ENCODE results near the gene MCU. TPM values are rescaled to one million over a fixed set of nuclear protein-coding genes. Genes with fewer than 3 reads are reported as not detected.

Gene MCU
- total RNA-seq, 4 donors from 2014 or later: 30.0 to 42.8 (median 34.1) TPM

DNA sequence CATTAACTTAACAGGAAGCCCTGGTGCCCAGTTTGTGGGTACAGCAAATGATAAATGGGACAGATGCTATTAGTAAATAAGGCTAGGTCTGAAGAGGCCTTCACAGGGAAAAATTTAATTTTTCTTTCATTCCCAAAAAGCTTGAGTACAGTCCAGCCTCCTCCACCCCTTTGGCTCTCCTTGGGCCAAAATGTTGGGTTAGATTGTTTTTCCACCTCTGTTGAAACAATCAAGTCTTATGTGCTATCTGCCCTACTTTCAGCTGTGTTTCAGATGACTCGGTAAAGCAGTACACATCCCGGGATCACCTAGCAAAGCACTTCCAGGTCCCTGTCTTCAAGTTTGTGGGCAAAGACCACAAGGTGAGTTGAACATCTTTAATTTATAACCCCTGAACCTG lies 238.3 kb downstream of the MCU start:
- DNase-seq (ENCODE audit: low spot score in 2 of 2): no peak
- intact Hi-C loops (cut with DNase I; ENCODE audit: low total_unique reads): no loop called here
- WGBS, 2 donors: 77 to 85% methylated on average over 2 of the region's 2 CpGs
- no peak overlapping the region for H3K4me3 ChIP-seq (ENCODE audit: low read depth, poor library complexity, severe bottlenecking)
- no peak for TF ChIP-seq POLR2A (IDR thresholded peaks at IDR 0.05)

GRCh38 chr10:72932259-72933015 lies 240.5 kb downstream of the MCU start:
- H3K4me3 ChIP-seq (ENCODE audit: low read depth, poor library complexity, severe bottlenecking): no peak overlapping the region
- no peak for DNase-seq (ENCODE audit: low spot score in 2 of 2)
- intact Hi-C loops (cut with DNase I; ENCODE audit: low total_unique reads): no loop called here
- WGBS, 2 donors: 90 to 91% methylated on average over 20 of the region's 20 CpGs
- TF ChIP-seq, protein P1, sequence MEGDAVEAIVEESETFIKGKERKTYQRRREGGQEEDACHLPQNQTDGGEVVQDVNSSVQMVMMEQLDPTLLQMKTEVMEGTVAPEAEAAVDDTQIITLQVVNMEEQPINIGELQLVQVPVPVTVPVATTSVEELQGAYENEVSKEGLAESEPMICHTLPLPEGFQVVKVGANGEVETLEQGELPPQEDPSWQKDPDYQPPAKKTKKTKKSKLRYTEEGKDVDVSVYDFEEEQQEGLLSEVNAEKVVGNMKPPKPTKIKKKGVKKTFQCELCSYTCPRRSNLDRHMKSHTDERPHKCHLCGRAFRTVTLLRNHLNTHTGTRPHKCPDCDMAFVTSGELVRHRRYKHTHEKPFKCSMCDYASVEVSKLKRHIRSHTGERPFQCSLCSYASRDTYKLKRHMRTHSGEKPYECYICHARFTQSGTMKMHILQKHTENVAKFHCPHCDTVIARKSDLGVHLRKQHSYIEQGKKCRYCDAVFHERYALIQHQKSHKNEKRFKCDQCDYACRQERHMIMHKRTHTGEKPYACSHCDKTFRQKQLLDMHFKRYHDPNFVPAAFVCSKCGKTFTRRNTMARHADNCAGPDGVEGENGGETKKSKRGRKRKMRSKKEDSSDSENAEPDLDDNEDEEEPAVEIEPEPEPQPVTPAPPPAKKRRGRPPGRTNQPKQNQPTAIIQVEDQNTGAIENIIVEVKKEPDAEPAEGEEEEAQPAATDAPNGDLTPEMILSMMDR (IDR thresholded peaks at IDR 0.05): no peak
- TF ChIP-seq POLR2A (IDR thresholded peaks at IDR 0.05): no peak

DNA sequence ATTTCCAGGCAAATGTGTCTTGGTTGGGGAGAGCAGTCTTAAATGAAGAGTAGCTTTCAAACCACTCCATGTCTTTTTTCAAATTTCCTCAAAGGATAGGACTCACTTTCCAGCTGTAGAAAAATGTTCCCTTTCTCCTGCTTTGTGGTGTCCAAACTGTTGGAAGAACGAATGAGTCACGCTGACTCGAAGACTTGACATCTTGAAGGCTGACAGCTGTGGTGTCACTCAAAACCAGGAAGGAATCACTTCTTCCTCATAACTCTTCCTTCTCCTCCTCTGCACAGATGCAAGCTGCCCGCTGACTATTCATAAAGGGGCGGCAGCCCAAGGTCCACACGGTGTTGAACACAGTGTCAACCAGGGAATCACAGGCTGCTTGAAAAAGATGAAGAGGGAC lies 243.4 kb downstream of the MCU start:
- H3K4me3 ChIP-seq (ENCODE audit: low read depth, poor library complexity, severe bottlenecking): no peak overlapping the region
- TF ChIP-seq, protein P1 (IDR thresholded peaks at IDR 0.05): no peak
- TF ChIP-seq POLR2A (IDR thresholded peaks at IDR 0.05): no peak
- WGBS, 2 donors: 89 to 92% methylated on average over 6 of the region's 6 CpGs
- DNase-seq (ENCODE audit: low spot score in 2 of 2): no peak
- intact Hi-C loops (cut with DNase I; ENCODE audit: low total_unique reads): no loop called here

Small RNA genes within 50 kb of the gene (microRNA-seq; reads per million reads assigned to microRNA genes)
- gene MIR4676 (ENCODE audit: borderline number of aligned reads in 1 of 2, borderline replicate concordance in 2 of 2): 0 to 1.1 reads per million in 2 donors

Other genes starting within 250 kb of the MCU start
- 10 to 100 TPM; 36.8 to 54.6 (median 46.8) TPM for gene MICU1, start 66.1 kb upstream of the MCU start, total RNA-seq
- not detected for gene OIT3, start 201.6 kb downstream of the MCU start, total RNA-seq